Lower leg skin (tissue), 4 donors: Measurements from ENCODE around the gene RXRA. TPM values are rescaled to one million over a fixed set of nuclear protein-coding genes. Genes with fewer than 3 reads are reported as not detected.

Experiments used
- DNase-seq, 2 donors: peaks; one replicate each; pipeline ENCODE4 v3.0.0-alpha.2; 2019; ENCODE audit warnings: low spot score in 2 of 2
- H3K4me3 ChIP-seq: fragments of 200-600 bp; sonication (generic); 2 replicates; pipeline ENCODE4 v1.5.1; 2017; ENCODE audit warnings: mild to moderate bottlenecking, low read depth; ENCODE audit not compliant: poor library complexity, severe bottlenecking
- POLR2A ChIP-seq, 2 donors: fragments of 450-650 bp; IDR thresholded peaks; one replicate each; pipeline ENCODE4 v1.6.1; 2016 to 2017; ENCODE audit warnings: antibody characterized with exemption in 2 of 2, mild to moderate bottlenecking in 1 of 2, moderate library complexity in 1 of 2
- WGBS, 2 donors: methylation state at CpG; one replicate each; pipeline ENCODE4 v1.1.5; 2018; 5-methylcytosine and 5-hydroxymethylcytosine counted together
- intact Hi-C: fragments of 100-400 bp; cut with DNase I; formaldehyde crosslinking; loops from one replicate; pipeline ENCODE4 v1.15.0; 2023; ENCODE audit warnings: low total_unique reads
- total RNA-seq, 4 donors: library from RNA; depleted of rRNA; stranded (reverse); fragments of >200 nt; gene quantifications; one replicate each; pipeline ENCODE4 v1.1.0, GENCODE V29; 2016
- TF ChIP-seq, protein P1 (sequence below), 3 donors: fragments of 450-650 bp; IDR thresholded peaks; one replicate each; pipeline ENCODE4 v1.5.1; 2016; ENCODE audit warnings: antibody characterized with exemption in 3 of 3, mild to moderate bottlenecking in 3 of 3, moderate library complexity in 2 of 3

The RXRA gene
- total RNA-seq, 4 donors from 2014 or later: 143 to 242 (median 166) TPM

DNA sequence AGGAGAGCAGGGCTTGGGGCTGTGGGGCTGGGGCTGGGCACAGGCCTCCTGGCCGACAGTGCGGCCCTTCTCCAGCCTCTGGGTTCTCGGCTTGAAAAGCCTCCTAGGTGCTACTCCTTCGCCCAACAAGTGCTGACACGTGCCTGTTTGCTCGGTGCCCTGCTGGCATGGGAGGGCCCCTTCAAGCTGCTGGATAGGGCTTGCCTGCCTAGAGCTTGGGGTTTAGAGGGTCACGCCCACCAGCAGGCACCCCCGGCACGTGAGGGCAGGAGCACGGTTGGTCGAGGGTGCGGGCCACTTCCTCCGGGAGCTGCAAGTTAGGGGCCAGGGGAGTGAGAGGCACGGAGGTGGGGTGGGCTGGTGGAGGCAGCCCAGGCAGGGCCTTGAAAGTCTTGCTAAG lies 106.2 kb downstream of the RXRA start:
- intact Hi-C loops: no loop called here
- no peak for DNase-seq
- TF ChIP-seq, protein P1, sequence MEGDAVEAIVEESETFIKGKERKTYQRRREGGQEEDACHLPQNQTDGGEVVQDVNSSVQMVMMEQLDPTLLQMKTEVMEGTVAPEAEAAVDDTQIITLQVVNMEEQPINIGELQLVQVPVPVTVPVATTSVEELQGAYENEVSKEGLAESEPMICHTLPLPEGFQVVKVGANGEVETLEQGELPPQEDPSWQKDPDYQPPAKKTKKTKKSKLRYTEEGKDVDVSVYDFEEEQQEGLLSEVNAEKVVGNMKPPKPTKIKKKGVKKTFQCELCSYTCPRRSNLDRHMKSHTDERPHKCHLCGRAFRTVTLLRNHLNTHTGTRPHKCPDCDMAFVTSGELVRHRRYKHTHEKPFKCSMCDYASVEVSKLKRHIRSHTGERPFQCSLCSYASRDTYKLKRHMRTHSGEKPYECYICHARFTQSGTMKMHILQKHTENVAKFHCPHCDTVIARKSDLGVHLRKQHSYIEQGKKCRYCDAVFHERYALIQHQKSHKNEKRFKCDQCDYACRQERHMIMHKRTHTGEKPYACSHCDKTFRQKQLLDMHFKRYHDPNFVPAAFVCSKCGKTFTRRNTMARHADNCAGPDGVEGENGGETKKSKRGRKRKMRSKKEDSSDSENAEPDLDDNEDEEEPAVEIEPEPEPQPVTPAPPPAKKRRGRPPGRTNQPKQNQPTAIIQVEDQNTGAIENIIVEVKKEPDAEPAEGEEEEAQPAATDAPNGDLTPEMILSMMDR (IDR thresholded peaks at IDR 0.05): no peak
- no peak for TF ChIP-seq POLR2A (IDR thresholded peaks at IDR 0.05)
- no peak overlapping the region for H3K4me3 ChIP-seq
- WGBS, 2 donors: 18 to 51% methylated on average over 3 to 12 of the region's 14 CpGs

DNA sequence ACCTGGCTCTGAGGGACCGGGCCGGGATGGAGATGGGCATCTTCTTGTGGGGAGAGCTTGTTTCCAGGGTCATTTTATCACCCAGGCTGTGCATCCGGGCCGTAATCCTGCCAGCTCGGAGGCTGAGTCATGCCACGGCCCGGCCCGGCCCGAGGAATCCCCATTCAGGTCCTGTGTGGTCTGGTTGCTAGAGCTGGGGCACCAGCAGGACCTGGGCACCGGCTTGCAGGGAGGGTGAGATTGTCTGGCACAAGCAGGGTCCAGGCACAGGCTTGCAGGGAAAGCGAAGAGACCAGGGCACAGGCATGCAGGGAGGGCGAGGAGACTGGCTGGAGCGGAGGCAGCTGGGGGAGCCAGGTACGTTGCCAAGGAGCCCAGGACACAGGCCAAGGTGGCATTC lies 106.8 kb downstream of the RXRA start:
- DNase-seq: no peak
- WGBS, 2 donors: 21 to 36% methylated on average over 11 to 14 of the region's 14 CpGs
- intact Hi-C loops: no loop called here
- TF ChIP-seq, protein P1 (IDR thresholded peaks at IDR 0.05): no peak
- no peak for TF ChIP-seq POLR2A (IDR thresholded peaks at IDR 0.05)
- no peak overlapping the region for H3K4me3 ChIP-seq

DNA sequence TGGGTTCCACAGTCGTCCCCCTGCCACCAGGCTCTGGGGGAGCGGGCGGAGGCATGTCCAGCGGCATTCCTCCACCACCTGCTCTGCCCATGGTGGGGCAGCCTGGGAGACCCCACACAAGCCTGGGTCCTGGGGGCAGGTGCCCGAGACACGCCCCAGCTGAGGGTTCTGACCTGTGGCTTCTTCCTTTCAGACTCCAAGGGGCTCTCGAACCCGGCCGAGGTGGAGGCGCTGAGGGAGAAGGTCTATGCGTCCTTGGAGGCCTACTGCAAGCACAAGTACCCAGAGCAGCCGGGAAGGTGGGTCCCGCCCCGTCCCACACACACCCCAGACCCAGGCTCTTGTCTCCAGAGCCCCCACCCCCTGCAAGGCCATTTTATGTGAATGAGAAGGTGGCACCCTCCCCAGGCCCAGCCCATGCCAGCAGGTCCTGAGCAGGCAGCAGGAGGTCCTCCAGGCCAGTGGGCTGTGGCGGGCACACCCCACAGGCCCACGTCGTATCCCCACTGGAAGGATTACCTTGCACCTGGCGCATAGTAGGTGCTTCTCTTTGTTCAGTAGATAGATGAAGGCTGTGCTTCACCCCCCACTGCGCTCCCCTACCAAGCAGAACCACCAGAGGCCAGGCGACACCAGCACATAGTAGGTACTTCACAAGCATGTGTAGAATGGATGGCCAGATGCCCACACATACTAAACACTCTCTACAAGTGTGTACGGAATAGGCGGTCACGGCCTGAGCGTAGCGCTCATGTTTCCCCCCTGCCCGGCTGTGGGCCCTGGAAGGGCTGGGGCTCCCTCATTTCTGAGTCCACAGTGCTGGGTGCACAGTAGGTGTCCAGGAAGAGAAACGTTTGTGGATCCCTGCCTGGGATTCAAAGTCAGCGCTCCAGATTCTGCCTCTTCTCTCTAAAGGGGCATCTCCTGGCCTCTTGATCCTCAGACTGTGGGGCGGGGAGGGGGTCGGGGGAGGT lies 107.9 kb downstream of the RXRA start:
- intact Hi-C loops: no loop called here
- no peak for DNase-seq
- no peak for TF ChIP-seq POLR2A (IDR thresholded peaks at IDR 0.05)
- TF ChIP-seq, protein P1 (IDR thresholded peaks at IDR 0.05): no peak
- no peak overlapping the region for H3K4me3 ChIP-seq
- WGBS, 2 donors: 62 to 63% methylated on average over 27 to 29 of the region's 30 CpGs

DNA sequence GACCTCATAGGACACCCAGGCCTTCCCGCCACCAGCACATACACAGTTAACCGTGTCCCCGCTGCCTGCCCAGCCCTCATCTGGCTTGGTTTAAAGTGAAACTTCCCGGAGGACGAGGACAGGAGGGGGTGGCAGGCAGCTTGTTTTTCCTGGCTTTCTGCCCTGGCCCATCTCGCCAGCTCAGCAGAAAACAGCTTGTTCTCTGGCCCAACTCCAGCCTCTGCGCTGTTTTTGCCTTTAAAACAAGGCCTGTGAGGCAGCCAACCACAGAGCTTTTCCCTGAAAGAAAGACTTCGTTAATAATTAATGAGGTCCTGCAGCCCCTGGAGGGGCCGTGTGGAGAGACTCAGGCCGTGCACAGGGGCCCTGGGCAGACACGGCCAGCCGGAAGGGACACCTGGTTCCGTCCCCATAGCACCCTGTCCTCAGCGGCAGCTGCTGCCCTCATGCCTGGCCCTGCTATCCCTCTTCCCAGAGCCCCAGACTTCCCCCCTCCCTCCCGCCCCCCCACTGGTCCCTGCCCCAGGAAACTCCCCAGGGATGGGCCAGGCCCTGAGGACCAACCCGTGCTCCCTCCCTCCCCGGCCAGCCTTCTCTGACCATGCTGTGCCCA lies 108.7 kb downstream of the RXRA start:
- DNase-seq: peak; percentile 97 to 98
- H3K4me3 ChIP-seq: no peak overlapping the region
- TF ChIP-seq, protein P1 (IDR thresholded peaks at IDR 0.05): no peak
- TF ChIP-seq POLR2A (IDR thresholded peaks at IDR 0.05): no peak
- intact Hi-C loops: no loop called here
- 6 to 7% methylated on average over 13 to 14 of the region's 17 CpGs for whole genome bisulfite sequencing, 2 donors

DNA sequence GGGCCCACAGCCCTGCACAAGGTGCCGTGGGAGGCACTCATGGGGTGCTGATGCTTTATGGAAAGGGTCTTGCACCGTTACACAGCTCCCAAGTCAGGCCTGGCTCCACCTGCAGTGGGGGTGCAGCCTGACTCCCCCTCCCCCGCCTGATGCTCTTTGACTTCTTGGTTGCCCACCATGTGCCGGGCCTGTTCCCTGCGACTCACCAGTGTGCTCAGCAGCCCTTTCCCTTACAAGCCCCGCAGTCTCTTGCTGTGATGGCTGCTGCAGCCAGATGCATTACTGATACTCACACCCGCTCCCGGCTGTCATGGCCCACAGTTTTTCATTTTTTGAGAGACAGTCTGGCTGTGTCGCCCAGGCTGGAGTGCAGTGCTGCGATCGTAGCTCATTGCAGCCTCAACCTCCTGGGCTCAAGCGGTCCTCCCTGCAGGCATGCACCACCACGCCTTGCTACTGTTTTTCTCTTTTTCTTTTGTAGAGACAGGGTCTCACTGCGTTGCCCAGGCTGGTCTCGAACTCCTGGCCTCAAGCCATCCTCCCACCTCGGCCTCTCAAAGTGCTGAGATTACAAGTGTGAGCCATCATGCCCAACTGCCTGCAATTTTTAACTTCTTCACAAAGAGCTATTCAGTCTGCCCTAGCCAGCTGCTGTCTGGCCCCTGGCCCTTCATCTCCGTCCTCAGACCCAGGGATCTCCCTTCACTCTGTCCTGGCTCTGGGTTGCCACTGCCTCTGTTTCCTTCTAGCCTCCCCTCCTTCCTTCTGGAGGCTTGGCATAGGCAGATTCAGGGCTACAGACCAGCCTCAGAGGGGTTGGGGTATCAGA lies 109.5 kb downstream of the RXRA start:
- H3K4me3 ChIP-seq: no peak overlapping the region
- 37 to 43% methylated on average over 17 of the region's 17 CpGs for WGBS, 2 donors
- no peak for DNase-seq
- TF ChIP-seq POLR2A (IDR thresholded peaks at IDR 0.05): no peak
- TF ChIP-seq, protein P1 (IDR thresholded peaks at IDR 0.05): no peak
- intact Hi-C loops: no loop called here
